ENCODE data around the gene DENND11. TPM values are rescaled to one million over a fixed set of nuclear protein-coding genes. Genes with fewer than 3 reads are reported as not detected.
A peak's percentile ranks its signal among the peaks of the same experiment; 100 is the strongest.
"Not testable (repeated sequence)": the region's sequence is repeated elsewhere in the genome, so short reads cannot be mapped to it uniquely, and the experiment has no call there.

The DENND11 gene
- total and polyA plus RNA-seq, 7 experiments from 2014 or later = 15.1 to 77.9 (median 43.8) TPM

DNA sequence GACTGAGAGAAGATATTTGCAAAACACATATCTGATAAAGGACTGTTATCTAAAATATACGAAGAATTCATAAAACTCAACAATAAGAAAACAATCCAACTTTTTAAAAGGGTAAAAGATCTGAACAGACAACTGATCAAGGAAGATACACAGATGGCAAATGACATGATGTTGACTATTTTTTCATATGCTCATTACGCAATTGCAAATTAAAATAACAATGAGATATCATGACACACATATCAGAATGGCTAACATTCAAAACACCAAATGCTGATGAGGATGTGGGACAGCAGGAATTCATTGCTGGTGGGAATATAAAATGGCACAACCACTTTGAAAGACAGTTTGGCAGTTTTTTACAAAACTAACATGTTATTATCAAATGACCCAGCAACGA, 8.9 kb downstream of the DENND11 start:
- Mint-ChIP-seq H3K36me3 (peaks cover 0 to 19% (median 0%) of the 10 kb centered on the region in 5 donors), H3K9me3 (peaks cover 0 to 2% (median 0%) of the 10 kb centered on the region in 11 donors), H3K4me1 (peaks cover 29 to 94% (median 67%) of the 10 kb centered on the region in 7 donors), H3K27me3 (no peaks in the 10 kb centered on the region), H3K27ac (peak overlapping the region in 1 of 9 donors; percentile 2), H3K4me3 (no peak overlapping the region)
- H3K36me3 ChIP-seq (ENCODE audit: control insufficient read depth in 2 of 3, insufficient read depth in 3 of 3, low read length in 3 of 3) = no peaks in the 10 kb centered on the region
- H3K27ac ChIP-seq (ENCODE audit: low read depth, low read length) = no peak overlapping the region
- no peak for ATAC-seq
- DNase-seq = no peak
- peaks cover 0 to 12% of the 10 kb centered on the region in 2 donors for H3K4me1 ChIP-seq (ENCODE audit: control insufficient read depth in 2 of 2, insufficient read depth in 2 of 2, low read length in 2 of 2)
- POLR2A ChIA-PET = interaction anchor here (1.1 kb wide), 1 partner anchor 11 kb away, joined by 4 read pairs; no protein-coding TSS in a partner anchor
- intact Hi-C loops (cut with micrococcal nuclease) = loop anchor here in 1 of 2 donors (1.0 kb wide), 1 partner anchor 9 kb away; the partner anchor contains the start of gene DENND11
- H3K27me3 ChIP-seq (ENCODE audit: control insufficient read depth in 2 of 2, insufficient read depth in 2 of 2, low read length in 2 of 2) = no peaks in the 10 kb centered on the region
- no peaks in the 10 kb centered on the region for H3K9me3 ChIP-seq (ENCODE audit: control insufficient read depth in 2 of 3, low read length in 3 of 3)
- CTCF ChIA-PET = interaction anchor here (1.2 kb wide), 1 partner anchor 45 kb away, joined by 3 read pairs; the partner anchor contains the start of gene SSBP1
- H3K4me3 ChIP-seq (ENCODE audit: low read length) = no peak overlapping the region

DNA sequence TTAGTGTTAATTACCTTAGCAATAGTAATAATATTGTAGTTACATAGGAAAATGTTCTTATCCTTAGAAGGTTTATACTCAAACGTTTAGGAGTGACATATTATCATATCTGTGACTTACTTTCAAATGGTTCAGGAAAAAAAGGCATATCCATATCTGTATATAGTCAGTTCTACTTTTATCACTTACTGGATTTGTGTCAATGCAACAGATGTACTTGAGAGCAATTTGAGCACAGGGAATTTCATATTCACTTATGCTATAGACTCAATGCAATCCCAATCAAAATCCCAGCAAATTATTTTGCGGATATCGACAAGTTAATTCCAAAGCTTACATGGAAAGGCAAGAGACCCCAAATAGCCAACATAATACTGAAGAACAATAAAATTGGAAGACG, 10.0 kb downstream of the DENND11 start:
- Histone ChIP-seq H3K27me3 (ENCODE audit: control insufficient read depth in 2 of 2, insufficient read depth in 2 of 2, low read length in 2 of 2) (no peaks in the 10 kb centered on the region), H3K4me3 (ENCODE audit: low read length) (no peak overlapping the region), H3K36me3 (ENCODE audit: control insufficient read depth in 2 of 3, insufficient read depth in 3 of 3, low read length in 3 of 3) (no peaks in the 10 kb centered on the region), H3K4me1 (ENCODE audit: control insufficient read depth in 2 of 2, insufficient read depth in 2 of 2, low read length in 2 of 2) (peaks cover 0 to 9% of the 10 kb centered on the region in 2 donors), H3K27ac (ENCODE audit: low read depth, low read length) (no peak overlapping the region), H3K9me3 (ENCODE audit: control insufficient read depth in 2 of 3, low read length in 3 of 3) (no peaks in the 10 kb centered on the region)
- Mint-ChIP-seq H3K27me3 (no peaks in the 10 kb centered on the region), H3K27ac (peak overlapping the region in 1 of 9 donors; percentile 46), H3K4me3 (no peak overlapping the region), H3K9me3 (peaks cover 0 to 2% (median 0%) of the 10 kb centered on the region in 11 donors), H3K36me3 (peaks cover 0 to 20% (median 3%) of the 10 kb centered on the region in 5 donors), H3K4me1 (peaks cover 23 to 89% (median 59%) of the 10 kb centered on the region in 7 donors)
- intact Hi-C loops (cut with micrococcal nuclease) = no loop called here
- ChIA-PET CTCF (no interaction called here), POLR2A (no interaction called here)
- DNase-seq = no peak
- ATAC-seq = no peak

DNA sequence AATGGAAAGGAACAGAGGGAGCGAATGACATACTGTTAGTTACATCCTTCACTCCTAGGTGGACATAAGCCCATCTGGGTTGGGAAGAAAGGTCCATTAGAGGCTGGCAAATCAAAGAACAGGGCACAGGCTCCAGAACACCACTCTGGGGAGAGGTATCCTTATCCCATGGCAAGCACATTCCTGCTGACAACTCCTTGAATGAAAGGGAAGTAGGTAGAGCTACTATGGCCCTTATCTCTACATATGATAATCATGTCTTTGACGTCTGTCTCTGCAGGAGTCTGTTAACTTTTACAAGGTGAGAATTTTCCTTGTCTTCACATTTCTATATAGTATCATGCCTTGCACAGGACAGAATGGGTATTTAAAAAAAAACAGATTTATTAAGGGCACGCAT, 10.4 kb downstream of the DENND11 start:
- Mint-ChIP-seq H3K4me1 (peaks cover 23 to 88% (median 57%) of the 10 kb centered on the region in 7 donors), H3K27me3 (no peaks in the 10 kb centered on the region), H3K4me3 (no peak overlapping the region), H3K36me3 (peaks cover 0 to 24% (median 7%) of the 10 kb centered on the region in 5 donors), H3K9me3 (peaks cover 0 to 2% (median 0%) of the 10 kb centered on the region in 11 donors), H3K27ac (no peak overlapping the region)
- DNase-seq (no peak), ATAC-seq (no peak)
- Histone ChIP-seq H3K4me1 (ENCODE audit: control insufficient read depth in 2 of 2, insufficient read depth in 2 of 2, low read length in 2 of 2) (peaks cover 0 to 9% of the 10 kb centered on the region in 2 donors), H3K4me3 (ENCODE audit: low read length) (no peak overlapping the region), H3K27ac (ENCODE audit: low read depth, low read length) (no peak overlapping the region), H3K27me3 (ENCODE audit: control insufficient read depth in 2 of 2, insufficient read depth in 2 of 2, low read length in 2 of 2) (no peaks in the 10 kb centered on the region), H3K36me3 (ENCODE audit: control insufficient read depth in 2 of 3, insufficient read depth in 3 of 3, low read length in 3 of 3) (peaks cover 0 to 2% (median 0%) of the 10 kb centered on the region in 3 experiments), H3K9me3 (ENCODE audit: control insufficient read depth in 2 of 3, low read length in 3 of 3) (no peaks in the 10 kb centered on the region)
- ChIA-PET CTCF (no interaction called here), POLR2A (no interaction called here)
- intact Hi-C loops (cut with micrococcal nuclease) = no loop called here

DNA sequence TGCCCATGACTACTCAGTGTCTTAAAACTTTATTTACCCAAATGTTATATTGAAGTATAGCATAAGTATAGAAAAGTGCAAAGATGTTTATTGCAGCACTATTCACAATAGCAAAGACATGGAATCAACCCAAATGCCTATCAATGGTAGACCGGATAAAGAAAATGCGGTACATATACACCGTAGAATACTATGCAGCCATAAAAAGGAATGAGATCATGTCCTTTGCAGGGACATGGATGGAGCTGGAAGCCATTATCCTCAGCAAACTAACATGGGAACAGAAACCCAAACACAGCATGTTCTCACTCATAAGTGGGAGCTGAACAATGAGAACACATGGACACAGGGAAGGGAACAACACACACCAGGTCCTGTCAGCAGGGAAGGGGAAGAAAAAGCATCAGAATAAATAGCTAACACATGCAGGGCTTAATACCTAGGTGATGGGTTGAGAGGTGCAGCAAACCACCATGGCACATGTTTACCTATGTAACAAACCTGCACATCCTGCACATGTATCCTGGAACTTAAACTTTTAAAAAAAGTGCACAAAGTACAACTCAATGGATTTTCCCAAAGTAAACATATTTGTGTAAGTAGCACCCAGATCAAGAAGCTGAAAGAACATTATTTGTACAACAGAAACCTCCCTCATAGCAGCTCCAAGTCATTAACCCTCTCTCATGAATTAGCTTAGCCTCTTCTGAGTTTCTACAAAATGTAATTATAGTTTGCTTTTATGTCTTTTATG, 12.7 kb downstream of the DENND11 start:
- H3K9me3 ChIP-seq (ENCODE audit: control insufficient read depth in 2 of 3, low read length in 3 of 3); H3K27me3 Mint-ChIP-seq; ATAC-seq; H3K4me1 ChIP-seq (ENCODE audit: control insufficient read depth in 2 of 2, insufficient read depth in 2 of 2, low read length in 2 of 2); H3K9me3 Mint-ChIP-seq; H3K27me3 ChIP-seq (ENCODE audit: control insufficient read depth in 2 of 2, insufficient read depth in 2 of 2, low read length in 2 of 2); H3K4me3 ChIP-seq (ENCODE audit: low read length); H3K27ac ChIP-seq (ENCODE audit: low read depth, low read length); intact Hi-C loops (cut with micrococcal nuclease); H3K4me3 Mint-ChIP-seq; DNase-seq: not testable (repeated sequence)
- ChIA-PET POLR2A (interaction anchor here (0.6 to 1.0 kb wide), 2 partner anchors 10 to 32 kb away, joined by 3 read pairs; no protein-coding TSS in a partner anchor), CTCF (interaction anchor here (1.3 kb wide), 1 partner anchor 35 kb away, joined by 3 read pairs; no protein-coding TSS in a partner anchor)
- peaks cover 18 to 65% (median 37%) of the 10 kb centered on the region in 7 donors for H3K4me1 Mint-ChIP-seq
- H3K27ac Mint-ChIP-seq = peak overlapping the region in 2 of 9 donors; percentile 15 to 58
- H3K36me3 Mint-ChIP-seq = peaks cover 4 to 30% (median 25%) of the 10 kb centered on the region in 5 donors
- H3K36me3 ChIP-seq (ENCODE audit: control insufficient read depth in 2 of 3, insufficient read depth in 3 of 3, low read length in 3 of 3) = peaks cover 0 to 18% (median 4%) of the 10 kb centered on the region in 3 experiments

DNA sequence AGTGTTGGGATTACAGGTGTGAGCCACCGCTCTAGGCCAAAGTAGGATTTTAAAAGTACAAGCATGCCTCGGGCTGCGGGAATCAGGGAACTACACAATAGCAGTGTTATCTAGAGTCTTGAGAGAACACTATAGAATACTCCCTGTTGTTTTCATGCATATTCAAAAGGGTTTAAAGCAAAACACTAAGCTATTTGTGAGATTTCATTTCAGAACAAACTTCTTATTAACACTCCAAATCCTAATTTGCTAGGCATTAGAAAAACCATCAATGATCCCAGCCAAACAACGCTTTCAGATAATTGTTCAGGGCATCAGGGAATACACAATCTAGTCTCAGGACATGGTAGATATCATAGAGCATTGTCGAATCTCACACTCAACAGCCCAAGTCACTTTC, 13.9 kb downstream of the DENND11 start:
- POLR2A ChIA-PET = interaction anchor here (0.9 kb wide), 1 partner anchor 11 kb away, joined by 3 read pairs; no protein-coding TSS in a partner anchor

DNA sequence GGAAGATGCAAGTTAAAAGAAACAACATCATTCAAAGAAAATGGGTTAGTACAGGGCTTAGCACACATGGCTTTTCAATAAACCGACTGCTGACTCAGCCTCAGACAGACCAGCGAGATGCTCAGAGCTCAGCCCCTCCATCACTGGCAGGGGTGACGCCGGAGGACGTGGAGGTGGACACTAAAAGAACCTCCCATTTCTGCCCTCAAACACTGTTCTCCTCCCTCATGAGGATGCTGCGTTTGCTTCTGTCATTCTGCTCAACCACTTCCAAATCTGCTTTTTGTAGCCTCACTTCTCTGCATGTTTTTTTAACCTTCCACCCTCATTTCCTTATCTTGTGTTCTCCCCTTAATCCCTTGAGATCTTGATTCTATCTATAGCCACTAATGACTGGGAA, 15.3 kb downstream of the DENND11 start:
- H3K27me3 ChIP-seq (ENCODE audit: control insufficient read depth in 2 of 2, insufficient read depth in 2 of 2, low read length in 2 of 2) = no peaks in the 10 kb centered on the region
- H3K36me3 ChIP-seq (ENCODE audit: control insufficient read depth in 2 of 3, insufficient read depth in 3 of 3, low read length in 3 of 3) = peaks cover 4 to 28% (median 4%) of the 10 kb centered on the region in 3 experiments
- H3K36me3 Mint-ChIP-seq = peaks cover 4 to 41% (median 27%) of the 10 kb centered on the region in 5 donors
- POLR2A ChIA-PET = no interaction called here
- H3K9me3 Mint-ChIP-seq = peaks cover 0 to 2% (median 0%) of the 10 kb centered on the region in 11 donors
- DNase-seq (no peak), ATAC-seq (no peak)
- H3K27ac Mint-ChIP-seq = peak overlapping the region in 1 of 9 donors; percentile 26
- no peak overlapping the region for H3K4me3 Mint-ChIP-seq
- H3K27ac ChIP-seq (ENCODE audit: low read depth, low read length) = no peak overlapping the region
- H3K27me3 Mint-ChIP-seq = no peaks in the 10 kb centered on the region
- intact Hi-C loops (cut with micrococcal nuclease) = no loop called here
- no peak overlapping the region for H3K4me3 ChIP-seq (ENCODE audit: low read length)
- CTCF ChIA-PET = no interaction called here
- H3K4me1 ChIP-seq (ENCODE audit: control insufficient read depth in 2 of 2, insufficient read depth in 2 of 2, low read length in 2 of 2) = no peaks in the 10 kb centered on the region
- no peaks in the 10 kb centered on the region for H3K9me3 ChIP-seq (ENCODE audit: control insufficient read depth in 2 of 3, low read length in 3 of 3)
- peaks cover 11 to 43% (median 21%) of the 10 kb centered on the region in 7 donors for H3K4me1 Mint-ChIP-seq

More for the DNA sequence above, 13.9 kb downstream of the DENND11 start:
- Mint-ChIP-seq H3K36me3 (peaks cover 4 to 29% (median 25%) of the 10 kb centered on the region in 5 donors), H3K4me3 (no peak overlapping the region), H3K27ac (peak overlapping the region in 1 of 9 donors; percentile 6), H3K9me3 (peaks cover 0 to 2% (median 0%) of the 10 kb centered on the region in 11 donors), H3K4me1 (peaks cover 17 to 56% (median 29%) of the 10 kb centered on the region in 7 donors), H3K27me3 (no peaks in the 10 kb centered on the region)
- H3K4me3 ChIP-seq (ENCODE audit: low read length) = no peak overlapping the region
- ATAC-seq (no peak), DNase-seq (no peak)
- intact Hi-C loops (cut with micrococcal nuclease) = no loop called here
- H3K27me3 ChIP-seq (ENCODE audit: control insufficient read depth in 2 of 2, insufficient read depth in 2 of 2, low read length in 2 of 2) = no peaks in the 10 kb centered on the region
- no peaks in the 10 kb centered on the region for H3K4me1 ChIP-seq (ENCODE audit: control insufficient read depth in 2 of 2, insufficient read depth in 2 of 2, low read length in 2 of 2)
- peaks cover 0 to 18% (median 4%) of the 10 kb centered on the region in 3 experiments for H3K36me3 ChIP-seq (ENCODE audit: control insufficient read depth in 2 of 3, insufficient read depth in 3 of 3, low read length in 3 of 3)
- H3K9me3 ChIP-seq (ENCODE audit: control insufficient read depth in 2 of 3, low read length in 3 of 3) = no peaks in the 10 kb centered on the region
- no peak overlapping the region for H3K27ac ChIP-seq (ENCODE audit: low read depth, low read length)
- CTCF ChIA-PET = interaction anchor here (0.6 to 1.3 kb wide), 2 partner anchors 33 to 1695 kb away, joined by 3 to 5 read pairs; no protein-coding TSS in a partner anchor

Measured in naive thymus-derived CD4-positive, alpha-beta T cell (primary cell).